Adrenal gland (tissue), 19 donors: ENCODE data around the gene CALHM3. TPM values are rescaled to one million over a fixed set of nuclear protein-coding genes. Genes with fewer than 3 reads are reported as not detected.
"Not testable (repeated sequence)": the region's sequence is repeated elsewhere in the genome, so short reads cannot be mapped to it uniquely, and the experiment has no call there.

Source experiments
- DNase-seq, 7 donors: peaks; one replicate each; pipeline ENCODE4 v3.0.0-alpha.2; 2019 to 2020
- H3K27ac ChIP-seq, 5 donors: fragments of 200-600 bp; sonication (generic) in 4 of 5; 1 replicate in 3 of 5; 2 replicates in 2 of 5; pipeline versions ENCODE4 v1.5.1 to v1.8.0; 2016 to 2020; ENCODE audit warnings: mild to moderate bottlenecking in 1 of 5
- H3K27me3 ChIP-seq: fragments of 200-600 bp; 2 replicates; pipeline ENCODE4 v1.8.0; 2021
- H3K36me3 ChIP-seq, 2 donors: fragments of 200-600 bp; replicated peaks in 1 of 2; 1 replicate in 1 of 2; 2 replicates in 1 of 2; pipeline versions ENCODE4 v1.5.1 to v1.8.0; 2018 to 2022
- H3K4me1 ChIP-seq, 2 donors: fragments of 200-600 bp; replicated peaks in 1 of 2; 1 replicate in 1 of 2; 2 replicates in 1 of 2; pipeline versions ENCODE4 v1.5.1 to v1.8.0; 2018 to 2021
- H3K4me3 ChIP-seq, 4 donors: fragments of 200-600 bp; sonication (generic) in 3 of 4; one replicate each; pipeline ENCODE4 v1.5.1; 2016 to 2018
- H3K9me3 ChIP-seq, 3 donors: fragments of 200-600 bp; sonication (generic) in 1 of 3; replicated peaks in 1 of 3; 1 replicate in 2 of 3; 2 replicates in 1 of 3; pipeline versions ENCODE4 v1.5.1 to v1.8.0; 2016 to 2021
- POLR2A ChIP-seq, 2 donors: fragments of 450-650 bp; IDR thresholded peaks; one replicate each; pipeline ENCODE4 v1.6.1; 2017; ENCODE audit warnings: antibody characterized with exemption in 2 of 2, mild to moderate bottlenecking in 2 of 2, moderate library complexity in 1 of 2
- WGBS, 4 donors: extraction: QIAGEN DNeasy Blood & Tissue Kit in 2 of 4; methylation state at CpG; one replicate each; pipeline versions ENCODE4 v1.1.5 to v1.1.7; 2013 to 2017; 5-methylcytosine and 5-hydroxymethylcytosine counted together
- intact Hi-C, 2 donors: fragments of 100-400 bp; cut with DNase I; formaldehyde crosslinking; loops; one replicate each; pipeline versions ENCODE4 v1.14.1 to v1.15.0; 2022 to 2023
- long read RNA-seq, 10 donors: library from polyadenylated mRNA in 3 of 10; unstranded in 2 of 10; stranded (forward) in 1 of 10; transcript quantifications; one replicate each; pipeline ENCODE4 v2.0.0 and lab custom pipeline, GENCODE V29; 2021 to 2026
- polyA plus RNA-seq, 3 donors: library from polyadenylated mRNA; stranded (reverse); fragments of 200-250 nt in 2 of 3; fragments of 350-450 nt in 1 of 3; fragmentation: Illumina TruSeq in 1 of 3; extraction: RNeasy Lipid Tissue Mini Kit (QIAGEN cat#74804) in 1 of 3; gene quantifications; one replicate each; pipeline ENCODE4 v1.2.3, GENCODE V29; 2013 to 2014
- total RNA-seq, 9 donors: library from RNA; depleted of rRNA in 4 of 9; stranded (reverse); fragments of >200 nt in 4 of 9; fragments of 120-200 nt in 1 of 9; fragmentation: NEBNext Ultra II Directional in 1 of 9; extraction: Animal tissue kit (Norgen Biotek cat#: 25700) in 1 of 9; gene quantifications; one replicate each; pipeline versions ENCODE4 v1.1.0 to v1.2.4, GENCODE V29; 2013 to 2023
- TF ChIP-seq, protein P1 (sequence below), 6 experiments: fragments of 450-650 bp in 4 of 6; fragments of 200-600 bp in 2 of 6; sonication (generic) in 1 of 6; IDR thresholded peaks; 1 replicate in 5 of 6; 2 replicates in 1 of 6; pipeline versions ENCODE4 v1.5.1 to v1.8.0; 2016 to 2021; ENCODE audit warnings: antibody characterized with exemption in 6 of 6, mild to moderate bottlenecking in 2 of 6, moderate library complexity in 1 of 6
- donor health status: healthy with polysubstance abuse.
- donor health status: Bipolar disorder and iron deficiency.
- donor health status: DM: yes; HTN: yes; CAD: no.
- donor health status: DM: no; HTN: no; CAD: no.
- donor health status: DM: no; HTN: no; CAD: no.
- donor health status: DM: yes; HTN: yes; CAD: no.

CALHM3 gene, protein sequence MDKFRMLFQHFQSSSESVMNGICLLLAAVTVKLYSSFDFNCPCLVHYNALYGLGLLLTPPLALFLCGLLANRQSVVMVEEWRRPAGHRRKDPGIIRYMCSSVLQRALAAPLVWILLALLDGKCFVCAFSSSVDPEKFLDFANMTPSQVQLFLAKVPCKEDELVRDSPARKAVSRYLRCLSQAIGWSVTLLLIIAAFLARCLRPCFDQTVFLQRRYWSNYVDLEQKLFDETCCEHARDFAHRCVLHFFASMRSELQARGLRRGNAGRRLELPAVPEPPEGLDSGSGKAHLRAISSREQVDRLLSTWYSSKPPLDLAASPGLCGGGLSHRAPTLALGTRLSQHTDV
- total RNA-seq (not detected), polyA plus RNA-seq (under 1 TPM in 1 of 3 donors, not detected in 2; 0.03 TPM)
- long read RNA-seq, donor 1 = 0 reads
- long read RNA-seq, donor 2 = 0 reads
- long read RNA-seq, donor 3 = 0 reads
- long read RNA-seq, donor 4 = 0 reads
- long read RNA-seq, donor 5 = 0 reads
- long read RNA-seq, donor 6 = 0 reads
- long read RNA-seq, donor 7 = 0 reads
- long read RNA-seq, donor 8 = 0 reads
- long read RNA-seq, donor 9 = 0 reads
- long read RNA-seq, donor 10 = 0 reads

DNA sequence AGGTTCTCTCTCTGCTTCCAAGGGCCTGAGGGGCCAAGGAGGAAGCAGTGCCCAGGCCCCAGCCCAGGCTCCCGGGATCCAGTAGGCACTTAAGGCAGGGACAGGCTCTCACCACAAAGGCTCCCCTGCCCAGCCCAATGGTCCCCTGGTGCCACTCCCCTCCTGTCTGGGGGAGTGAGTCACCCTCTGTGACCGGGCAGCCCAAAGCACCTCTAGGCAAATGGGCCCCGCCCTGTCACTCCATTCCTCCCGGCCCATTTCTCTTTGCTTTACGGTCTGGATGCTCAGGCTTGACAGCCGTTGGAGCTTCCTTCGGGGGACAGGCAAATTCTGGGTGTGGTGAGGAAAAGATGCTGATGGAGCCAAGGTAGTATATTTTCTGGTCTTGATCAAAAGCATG, at the start of gene CALHM3:
Gene CALHM3, minus strand, starts transcription at position 106 of the 400 bp plus-strand sequence. CDS start 208 bp downstream, outside the sequence.
- Histone ChIP-seq H3K4me3 (no peak within 1 kb of the TSS), H3K36me3 (no peaks in the 10 kb centered on the region), H3K27ac (peak within 1 kb of the TSS in 1 of 5 donors; percentile 16), H3K9me3 (no peaks in the 10 kb centered on the region), H3K4me1 (peaks cover 4 to 12% of the 10 kb centered on the region in 2 donors), H3K27me3 (no peaks in the 10 kb centered on the region)
- DNase-seq = no peak
- TF ChIP-seq POLR2A (IDR thresholded peaks at IDR 0.05) = no peak
- TF ChIP-seq, protein P1, sequence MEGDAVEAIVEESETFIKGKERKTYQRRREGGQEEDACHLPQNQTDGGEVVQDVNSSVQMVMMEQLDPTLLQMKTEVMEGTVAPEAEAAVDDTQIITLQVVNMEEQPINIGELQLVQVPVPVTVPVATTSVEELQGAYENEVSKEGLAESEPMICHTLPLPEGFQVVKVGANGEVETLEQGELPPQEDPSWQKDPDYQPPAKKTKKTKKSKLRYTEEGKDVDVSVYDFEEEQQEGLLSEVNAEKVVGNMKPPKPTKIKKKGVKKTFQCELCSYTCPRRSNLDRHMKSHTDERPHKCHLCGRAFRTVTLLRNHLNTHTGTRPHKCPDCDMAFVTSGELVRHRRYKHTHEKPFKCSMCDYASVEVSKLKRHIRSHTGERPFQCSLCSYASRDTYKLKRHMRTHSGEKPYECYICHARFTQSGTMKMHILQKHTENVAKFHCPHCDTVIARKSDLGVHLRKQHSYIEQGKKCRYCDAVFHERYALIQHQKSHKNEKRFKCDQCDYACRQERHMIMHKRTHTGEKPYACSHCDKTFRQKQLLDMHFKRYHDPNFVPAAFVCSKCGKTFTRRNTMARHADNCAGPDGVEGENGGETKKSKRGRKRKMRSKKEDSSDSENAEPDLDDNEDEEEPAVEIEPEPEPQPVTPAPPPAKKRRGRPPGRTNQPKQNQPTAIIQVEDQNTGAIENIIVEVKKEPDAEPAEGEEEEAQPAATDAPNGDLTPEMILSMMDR (IDR thresholded peaks at IDR 0.05) = no peak
- intact Hi-C loops = no loop called here
- 63 to 73% (median 72%) methylated on average over 2 to 7 of the region's 7 CpGs for WGBS, 4 donors

DNA sequence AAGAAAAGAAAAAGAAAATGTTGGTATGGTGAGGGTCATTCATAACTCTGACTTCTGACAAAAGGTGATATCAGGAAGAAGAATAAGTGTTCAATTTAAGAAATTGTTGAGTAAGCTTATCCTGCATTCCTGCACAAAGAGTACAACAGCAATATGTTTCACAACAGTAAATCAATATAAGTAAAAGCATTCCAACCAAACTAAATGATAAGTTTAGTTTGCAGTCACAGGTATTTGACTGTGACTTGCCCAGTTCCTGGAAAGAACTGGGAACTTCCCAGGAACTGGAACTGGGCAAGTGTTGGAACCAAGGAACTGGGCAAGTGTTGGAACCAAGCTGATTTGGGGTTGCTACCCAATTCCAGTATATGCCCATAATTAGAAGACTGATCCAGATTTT, 49.5 kb upstream of the CALHM3 start:
- no peak overlapping the region for H3K4me3 ChIP-seq
- DNase-seq = no peak
- intact Hi-C loops = no loop called here

DNA sequence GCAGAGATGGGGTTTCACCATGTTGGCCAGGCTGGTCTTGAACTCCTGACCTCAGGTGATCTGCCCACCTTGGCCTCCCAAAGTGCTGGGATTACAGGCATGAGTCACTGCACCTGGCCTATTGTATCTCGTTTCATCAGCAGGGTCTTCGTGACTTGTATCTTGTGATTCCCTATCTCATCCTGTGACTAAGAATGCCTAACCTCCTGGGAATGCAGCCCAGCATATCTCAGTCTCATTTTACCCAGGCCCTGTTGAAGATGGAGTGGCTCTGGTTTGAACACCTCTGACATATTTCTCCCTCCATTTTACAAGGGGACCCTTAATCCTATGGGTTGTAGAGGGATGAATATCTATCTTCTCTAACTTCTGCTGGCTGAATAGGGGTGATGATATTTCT, 48.4 kb upstream of the CALHM3 start:
- intact Hi-C loops, DNase-seq, H3K27me3 ChIP-seq, H3K27ac ChIP-seq, H3K36me3 ChIP-seq, H3K9me3 ChIP-seq, H3K4me1 ChIP-seq, H3K4me3 ChIP-seq: not testable (repeated sequence)
- 13 to 40% (median 38%) methylated on average over 2 of the region's 2 CpGs for WGBS, 4 donors

More for the DNA sequence above, 49.5 kb upstream of the CALHM3 start:
- Histone ChIP-seq H3K9me3 (no peaks in the 10 kb centered on the region), H3K4me1 (no peaks in the 10 kb centered on the region), H3K27ac (no peak overlapping the region), H3K36me3 (no peaks in the 10 kb centered on the region), H3K27me3 (peaks cover 5% of the 10 kb centered on the region)
- TF ChIP-seq POLR2A (IDR thresholded peaks at IDR 0.05) = no peak
- TF ChIP-seq, protein P1 (IDR thresholded peaks at IDR 0.05) = no peak

DNA sequence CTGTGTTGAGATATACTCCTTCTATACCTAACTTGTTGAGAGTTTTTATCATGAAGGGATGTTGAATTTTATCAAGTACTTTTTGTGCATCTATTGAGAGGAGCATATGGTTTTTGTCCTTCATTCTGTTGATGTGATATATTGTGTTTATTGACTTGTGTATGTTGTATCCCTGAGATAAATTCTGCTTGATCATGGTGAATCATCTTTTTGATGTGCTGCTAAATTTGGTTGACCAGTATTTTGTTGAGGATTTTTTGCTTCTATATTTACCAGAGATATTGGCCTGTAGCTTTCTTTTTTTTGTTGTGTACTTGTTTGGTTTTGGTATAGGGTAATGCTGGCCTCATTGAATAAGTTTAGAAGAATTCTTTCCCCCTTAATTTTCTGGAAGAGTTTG, 46.9 kb upstream of the CALHM3 start:
- Histone ChIP-seq H3K9me3 (no peaks in the 10 kb centered on the region), H3K27me3 (peaks cover 5% of the 10 kb centered on the region), H3K4me3 (no peak overlapping the region), H3K36me3 (no peaks in the 10 kb centered on the region), H3K27ac (no peak overlapping the region), H3K4me1 (no peaks in the 10 kb centered on the region)
- intact Hi-C loops = no loop called here
- DNase-seq = no peak
- no peak for TF ChIP-seq POLR2A (IDR thresholded peaks at IDR 0.05)
- TF ChIP-seq, protein P1 (IDR thresholded peaks at IDR 0.05) = no peak
